AG20443 (cell line): ENCODE results near the gene CTNNA2.

Experiments
- DNase-seq: peaks from one replicate; pipeline ENCODE4 v3.0.0; 2012; ENCODE audit warnings: low spot score, mixed read lengths

The CTNNA2 gene

GRCh38 chr2:79935771-79936657 lies 423.2 kb downstream of the CTNNA2 start:
- peak; percentile 51 for DNase-seq

- DNase-seq: no peak
Observed at GRCh38 chr2:79936715-79937114, 423.9 kb downstream of the CTNNA2 start.

GRCh38 chr2:79938648-79939047 lies 425.8 kb downstream of the CTNNA2 start:
- DNase-seq: no peak

GRCh38 chr2:79940364-79940763 lies 427.5 kb downstream of the CTNNA2 start:
- no peak for DNase-seq

- no peak for DNase-seq
Observed at GRCh38 chr2:79941179-79941578, 428.3 kb downstream of the CTNNA2 start.

- DNase-seq: no peak
Observed at GRCh38 chr2:79944205-79944604, 431.4 kb downstream of the CTNNA2 start.

GRCh38 chr2:79945653-79946445 lies 433.0 kb downstream of the CTNNA2 start:
- no peak for DNase-seq

- DNase-seq: no peak
Observed at GRCh38 chr2:79947751-79948150, 434.9 kb downstream of the CTNNA2 start.

- DNase-seq: no peak
Observed at GRCh38 chr2:79950526-79950925, 437.7 kb downstream of the CTNNA2 start.

- DNase-seq: no peak
Observed at GRCh38 chr2:79952616-79953015, 439.8 kb downstream of the CTNNA2 start.

GRCh38 chr2:79960035-79960434 lies 447.2 kb downstream of the CTNNA2 start:
- DNase-seq: no peak

GRCh38 chr2:79960519-79960918 lies 447.7 kb downstream of the CTNNA2 start:
- DNase-seq: no peak

- DNase-seq: no peak
Observed at GRCh38 chr2:79964966-79965365, 452.1 kb downstream of the CTNNA2 start.

- DNase-seq: no peak
Observed at GRCh38 chr2:79966369-79966768, 453.5 kb downstream of the CTNNA2 start.

GRCh38 chr2:79966882-79967281 lies 454.0 kb downstream of the CTNNA2 start:
- no peak for DNase-seq

GRCh38 chr2:79971807-79972206 lies 459.0 kb downstream of the CTNNA2 start:
- no peak for DNase-seq

- DNase-seq: no peak
Observed at GRCh38 chr2:79972661-79973060, 459.8 kb downstream of the CTNNA2 start.

GRCh38 chr2:79975791-79976565 lies 463.1 kb downstream of the CTNNA2 start:
- DNase-seq: no peak

GRCh38 chr2:79977792-79978191 lies 464.9 kb downstream of the CTNNA2 start:
- no peak for DNase-seq

GRCh38 chr2:79980116-79980515 lies 467.3 kb downstream of the CTNNA2 start:
- no peak for DNase-seq

GRCh38 chr2:79980816-79981215 lies 468.0 kb downstream of the CTNNA2 start:
- DNase-seq: no peak

GRCh38 chr2:79981316-79981715 lies 468.5 kb downstream of the CTNNA2 start:
- no peak for DNase-seq
